HEK293 (cell line): Measurements from ENCODE around the gene DLGAP4.
A peak's percentile ranks its signal among the peaks of the same experiment; 100 is the strongest.
"Not testable (repeated sequence)": the region's sequence is repeated elsewhere in the genome, so short reads cannot be mapped to it uniquely, and the experiment has no call there.

ENCODE experiments used
- CTCF ChIA-PET: fragments of 350-600 bp; formaldehyde crosslinking; extraction: SDS; loops from one replicate; lab custom pipeline; 2021; ENCODE audit warnings: antibody characterized with exemption; lab: Yijun Ruan, JAX
- POLR2A ChIA-PET: fragments of 300-600 bp; formaldehyde crosslinking; extraction: SDS; loops from one replicate; lab custom pipeline; 2020; ENCODE audit warnings: antibody characterized with exemption, inconsistent platforms; lab: Yijun Ruan, JAX
- H3K27ac ChIP-seq: fragments of 200-500 bp; sonication (Bioruptor generic); 2 replicates; pipeline ENCODE4 v1.5.1; 2014; ENCODE audit warnings: low read depth, low read length, control low read depth, inconsistent platforms; ENCODE audit errors: extremely low read depth
- H3K36me3 ChIP-seq, 2 experiments: fragments of 200-500 bp in 1 of 2; sonication (Bioruptor generic) in 1 of 2; 1 replicate in 1 of 2; 2 replicates in 1 of 2; pipeline ENCODE4 v1.5.1; 2014 to 2017; ENCODE audit warnings: inconsistent platforms in 2 of 2, low read length in 2 of 2; ENCODE audit not compliant: control insufficient read depth in 2 of 2, insufficient read depth in 1 of 2
- H3K4me1 ChIP-seq: fragments of 200-500 bp; sonication (Bioruptor generic); 2 replicates; pipeline ENCODE4 v1.5.1; 2014; ENCODE audit warnings: mild to moderate bottlenecking, low read length, inconsistent platforms; ENCODE audit not compliant: control insufficient read depth, insufficient read depth
- H3K4me3 ChIP-seq: 2 replicates; pipeline ENCODE4 v1.5.1; 2011; ENCODE audit warnings: low read depth, mild to moderate bottlenecking, control low read depth, low read length, moderate library complexity
- H3K9me3 ChIP-seq: fragments of 200-500 bp; sonication (Bioruptor generic); 2 replicates; pipeline ENCODE4 v1.5.1; 2014; ENCODE audit warnings: low read depth, low read length, inconsistent platforms; ENCODE audit not compliant: control insufficient read depth, insufficient read depth
- EGR2 ChIP-seq: fragments of 450-650 bp; formaldehyde crosslinking; IDR thresholded peaks from 2 replicates; pipeline ENCODE4 v1.5.1; 2016; ENCODE audit warnings: low read depth, missing biosample characterization, missing genetic modification characterization
- ELK4 ChIP-seq: IDR thresholded peaks from 2 replicates; pipeline ENCODE4 v1.6.1; 2011; ENCODE audit warnings: mild to moderate bottlenecking, low read depth, low read length, borderline replicate concordance
- GLI4 ChIP-seq: fragments of 450-650 bp; formaldehyde crosslinking; IDR thresholded peaks from 2 replicates; pipeline ENCODE4 v1.5.1; 2016; ENCODE audit warnings: missing biosample characterization, missing genetic modification characterization
- KLF10 ChIP-seq: fragments of 450-650 bp; IDR thresholded peaks from 2 replicates; pipeline ENCODE4 v1.5.1; 2018; ENCODE audit warnings: missing biosample characterization, mild to moderate bottlenecking, missing genetic modification characterization
- PRDM1 ChIP-seq: fragments of 450-650 bp; formaldehyde crosslinking; IDR thresholded peaks from 2 replicates; pipeline ENCODE4; 2016; ENCODE audit warnings: missing biosample characterization, missing genetic modification characterization
- PRDM10 ChIP-seq: fragments of 450-650 bp; formaldehyde crosslinking; IDR thresholded peaks from 2 replicates; pipeline ENCODE4 v1.5.1; 2016; ENCODE audit warnings: missing biosample characterization, missing genetic modification characterization
- SP7 ChIP-seq: fragments of 450-650 bp; formaldehyde crosslinking; IDR thresholded peaks from 2 replicates; pipeline ENCODE4 v1.5.1; 2016; ENCODE audit warnings: missing biosample characterization, missing genetic modification characterization
- WT1 ChIP-seq: fragments of 450-650 bp; formaldehyde crosslinking; IDR thresholded peaks from 2 replicates; pipeline ENCODE4 v1.5.1; 2016; ENCODE audit warnings: missing biosample characterization, missing genetic modification characterization
- ZEB2 ChIP-seq: fragments of 450-650 bp; formaldehyde crosslinking; IDR thresholded peaks from 2 replicates; pipeline ENCODE4 v1.5.1; 2016; ENCODE audit warnings: missing biosample characterization, missing genetic modification characterization
- ZFHX2 ChIP-seq: fragments of 450-650 bp; formaldehyde crosslinking; conservative IDR thresholded peaks from 2 replicates; pipeline ENCODE4 v1.5.1; 2016; ENCODE audit warnings: missing biosample characterization, missing genetic modification characterization
- ZIC2 ChIP-seq: fragments of 450-650 bp; formaldehyde crosslinking; IDR thresholded peaks from 2 replicates; pipeline ENCODE4 v1.5.1; 2016; ENCODE audit warnings: missing biosample characterization, missing genetic modification characterization
- ZNF132 ChIP-seq: fragments of 450-650 bp; formaldehyde crosslinking; IDR thresholded peaks from 2 replicates; pipeline ENCODE4 v1.5.1; 2017; ENCODE audit warnings: missing biosample characterization, missing genetic modification characterization, borderline replicate concordance
- ZSCAN16 ChIP-seq: fragments of 450-650 bp; formaldehyde crosslinking; IDR thresholded peaks from 2 replicates; pipeline ENCODE4 v1.5.1; 2016; ENCODE audit warnings: missing biosample characterization, missing genetic modification characterization
- TF ChIP-seq, protein P1 (sequence below): fragments of 450-650 bp; formaldehyde crosslinking; IDR thresholded peaks from 2 replicates; pipeline ENCODE4 v1.5.1; 2017; ENCODE audit warnings: missing biosample characterization, missing genetic modification characterization
- TF ChIP-seq, protein P2 (sequence below): fragments of 450-650 bp; formaldehyde crosslinking; IDR thresholded peaks from 2 replicates; pipeline ENCODE4 v1.5.1; 2016; ENCODE audit warnings: missing biosample characterization, missing genetic modification characterization

DLGAP4 gene

GRCh38 chr20:36564726-36565121, 258.6 kb downstream of the DLGAP4 start:
- H3K36me3 ChIP-seq, H3K4me1 ChIP-seq, CTCF ChIA-PET, H3K27ac ChIP-seq, H3K4me3 ChIP-seq, POLR2A ChIA-PET, H3K9me3 ChIP-seq: not testable (repeated sequence)

GRCh38 chr20:36565520-36565919, 259.4 kb downstream of the DLGAP4 start:
- no peak overlapping the region for H3K4me3 ChIP-seq
- no peak overlapping the region for H3K27ac ChIP-seq
- ChIA-PET POLR2A (no interaction called here), CTCF (no interaction called here)
- TF ChIP-seq ZNF132 (tag by site-specific recombination): no peak
- TF ChIP-seq ZSCAN16: no peak
- no peak for TF ChIP-seq ELK4
- TF ChIP-seq GLI4: no peak
- no peaks in the 10 kb centered on the region for H3K4me1 ChIP-seq
- H3K9me3 ChIP-seq: no peaks in the 10 kb centered on the region
- H3K36me3 ChIP-seq: no peaks in the 10 kb centered on the region

DNA sequence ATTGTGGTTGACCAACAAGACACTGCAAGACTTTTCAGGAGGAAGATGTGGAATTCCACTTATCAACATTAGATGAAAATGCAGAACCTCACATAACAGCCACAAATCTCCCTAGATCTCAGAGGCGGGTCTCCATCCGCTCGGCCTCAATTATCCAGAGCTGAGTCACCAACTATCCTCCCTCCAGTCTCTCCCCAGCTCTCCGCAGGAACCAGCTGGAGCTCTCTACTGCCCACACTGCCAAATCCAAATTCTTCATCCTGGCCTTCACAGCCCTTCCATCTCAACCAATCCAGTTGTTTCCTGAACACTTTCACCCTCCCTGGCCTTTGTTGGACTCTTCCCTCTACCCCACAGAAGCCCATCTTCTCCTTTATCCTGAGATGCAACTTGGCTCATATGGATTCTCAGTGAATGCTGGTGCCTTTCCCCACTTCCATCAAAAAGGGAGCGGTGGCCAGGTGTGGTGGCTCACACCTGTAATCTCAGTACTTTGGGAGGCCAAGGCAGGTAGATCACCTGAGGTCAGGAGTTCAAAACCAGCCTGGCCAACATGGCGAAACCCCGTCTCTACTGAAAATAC, 263.8 kb downstream of the DLGAP4 start:
- POLR2A ChIA-PET: no interaction called here
- no peaks in the 10 kb centered on the region for H3K4me1 ChIP-seq
- H3K9me3 ChIP-seq: no peaks in the 10 kb centered on the region
- H3K27ac ChIP-seq: no peak overlapping the region
- H3K36me3 ChIP-seq: no peaks in the 10 kb centered on the region
- TF ChIP-seq KLF10 (no peak), SP7 (tag by site-specific recombination) (peak; percentile 44; the same call in 1 of the 2 replicates), PRDM1 (tag by site-specific recombination) (peak; percentile 23; the same call in 1 of the 2 replicates), PRDM10 (peak; percentile 45), ZIC2 (tag by site-specific recombination) (peak; percentile 60), ZEB2 (peak; percentile 69), ZFHX2 (tag by site-specific recombination) (peak; percentile 58), WT1 (tag by site-specific recombination) (peak; percentile 37; the same call in 1 of the 2 replicates), EGR2 (tag by site-specific recombination) (peak; percentile 27; the same call in 1 of the 2 replicates)
- TF ChIP-seq, protein P1, sequence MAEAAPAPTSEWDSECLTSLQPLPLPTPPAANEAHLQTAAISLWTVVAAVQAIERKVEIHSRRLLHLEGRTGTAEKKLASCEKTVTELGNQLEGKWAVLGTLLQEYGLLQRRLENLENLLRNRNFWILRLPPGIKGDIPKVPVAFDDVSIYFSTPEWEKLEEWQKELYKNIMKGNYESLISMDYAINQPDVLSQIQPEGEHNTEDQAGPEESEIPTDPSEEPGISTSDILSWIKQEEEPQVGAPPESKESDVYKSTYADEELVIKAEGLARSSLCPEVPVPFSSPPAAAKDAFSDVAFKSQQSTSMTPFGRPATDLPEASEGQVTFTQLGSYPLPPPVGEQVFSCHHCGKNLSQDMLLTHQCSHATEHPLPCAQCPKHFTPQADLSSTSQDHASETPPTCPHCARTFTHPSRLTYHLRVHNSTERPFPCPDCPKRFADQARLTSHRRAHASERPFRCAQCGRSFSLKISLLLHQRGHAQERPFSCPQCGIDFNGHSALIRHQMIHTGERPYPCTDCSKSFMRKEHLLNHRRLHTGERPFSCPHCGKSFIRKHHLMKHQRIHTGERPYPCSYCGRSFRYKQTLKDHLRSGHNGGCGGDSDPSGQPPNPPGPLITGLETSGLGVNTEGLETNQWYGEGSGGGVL (tag by site-specific recombination): peak; percentile 10; the same call in 1 of the 2 replicates
- TF ChIP-seq, protein P2, sequence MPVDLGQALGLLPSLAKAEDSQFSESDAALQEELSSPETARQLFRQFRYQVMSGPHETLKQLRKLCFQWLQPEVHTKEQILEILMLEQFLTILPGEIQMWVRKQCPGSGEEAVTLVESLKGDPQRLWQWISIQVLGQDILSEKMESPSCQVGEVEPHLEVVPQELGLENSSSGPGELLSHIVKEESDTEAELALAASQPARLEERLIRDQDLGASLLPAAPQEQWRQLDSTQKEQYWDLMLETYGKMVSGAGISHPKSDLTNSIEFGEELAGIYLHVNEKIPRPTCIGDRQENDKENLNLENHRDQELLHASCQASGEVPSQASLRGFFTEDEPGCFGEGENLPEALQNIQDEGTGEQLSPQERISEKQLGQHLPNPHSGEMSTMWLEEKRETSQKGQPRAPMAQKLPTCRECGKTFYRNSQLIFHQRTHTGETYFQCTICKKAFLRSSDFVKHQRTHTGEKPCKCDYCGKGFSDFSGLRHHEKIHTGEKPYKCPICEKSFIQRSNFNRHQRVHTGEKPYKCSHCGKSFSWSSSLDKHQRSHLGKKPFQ (tag by site-specific recombination): no peak
- H3K4me3 ChIP-seq: no peak overlapping the region
- CTCF ChIA-PET: interaction anchor here (4.4 kb wide), 1 partner anchor 36 kb away, joined by 18 read pairs; the partner anchor contains the start of gene RAB5IF
